GM13976 (cell line): ENCODE data around the gene CLIP2.

Source experiments
- DNase-seq: peaks from one replicate; pipeline ENCODE4 v3.0.0; 2012; ENCODE audit warnings: low spot score
- CTCF ChIP-seq: IDR thresholded peaks from 2 replicates; pipeline ENCODE4 v1.5.1; 2012; ENCODE audit warnings: borderline replicate concordance, mild to moderate bottlenecking; ENCODE audit not compliant: insufficient read depth; ENCODE audit errors: extremely low read depth, missing control alignments, control extremely low read depth
- in situ Hi-C: fragments of 300-500 bp; cut with MboI; formaldehyde crosslinking; loops from one replicate; pipeline ENCODE4 v1.12.0; 2022; ENCODE audit warnings: low sequenced_read_pairs, mixed read lengths, inconsistent platforms; ENCODE audit not compliant: unreplicated experiment

The CLIP2 gene

GRCh38 chr7:74365322-74366022 is 76.3 kb downstream of the CLIP2 start:
- no peak for TF ChIP-seq CTCF
- in situ Hi-C loops: no loop called here
- no peak for DNase-seq

GRCh38 chr7:74371381-74372341 is 82.5 kb downstream of the CLIP2 start:
- in situ Hi-C loops: no loop called here
- DNase-seq: peak; percentile 55
- no peak for TF ChIP-seq CTCF

GRCh38 chr7:74372511-74373111 is 83.4 kb downstream of the CLIP2 start:
- TF ChIP-seq CTCF: no peak
- DNase-seq: no peak
- in situ Hi-C loops: no loop called here

- no peak for TF ChIP-seq CTCF
- in situ Hi-C loops: no loop called here
- no peak for DNase-seq
Observed at GRCh38 chr7:74373536-74373935, 84.3 kb downstream of the CLIP2 start.

GRCh38 chr7:74375726-74376220 is 86.6 kb downstream of the CLIP2 start:
- in situ Hi-C loops: no loop called here
- TF ChIP-seq CTCF: no peak
- no peak for DNase-seq
